ENCODE data around the gene DYNC1LI1. TPM values are rescaled to one million over a fixed set of nuclear protein-coding genes. Genes with fewer than 3 reads are reported as not detected.
A peak's percentile ranks its signal among the peaks of the same experiment; 100 is the strongest.

The DYNC1LI1 gene
- total and polyA plus RNA-seq, 9 of the 15 experiments (the other 6 are each of a cell fraction or from before 2014, with no cell fraction given), result 21.0 to 85.4 (median 61.3) TPM

DNA sequence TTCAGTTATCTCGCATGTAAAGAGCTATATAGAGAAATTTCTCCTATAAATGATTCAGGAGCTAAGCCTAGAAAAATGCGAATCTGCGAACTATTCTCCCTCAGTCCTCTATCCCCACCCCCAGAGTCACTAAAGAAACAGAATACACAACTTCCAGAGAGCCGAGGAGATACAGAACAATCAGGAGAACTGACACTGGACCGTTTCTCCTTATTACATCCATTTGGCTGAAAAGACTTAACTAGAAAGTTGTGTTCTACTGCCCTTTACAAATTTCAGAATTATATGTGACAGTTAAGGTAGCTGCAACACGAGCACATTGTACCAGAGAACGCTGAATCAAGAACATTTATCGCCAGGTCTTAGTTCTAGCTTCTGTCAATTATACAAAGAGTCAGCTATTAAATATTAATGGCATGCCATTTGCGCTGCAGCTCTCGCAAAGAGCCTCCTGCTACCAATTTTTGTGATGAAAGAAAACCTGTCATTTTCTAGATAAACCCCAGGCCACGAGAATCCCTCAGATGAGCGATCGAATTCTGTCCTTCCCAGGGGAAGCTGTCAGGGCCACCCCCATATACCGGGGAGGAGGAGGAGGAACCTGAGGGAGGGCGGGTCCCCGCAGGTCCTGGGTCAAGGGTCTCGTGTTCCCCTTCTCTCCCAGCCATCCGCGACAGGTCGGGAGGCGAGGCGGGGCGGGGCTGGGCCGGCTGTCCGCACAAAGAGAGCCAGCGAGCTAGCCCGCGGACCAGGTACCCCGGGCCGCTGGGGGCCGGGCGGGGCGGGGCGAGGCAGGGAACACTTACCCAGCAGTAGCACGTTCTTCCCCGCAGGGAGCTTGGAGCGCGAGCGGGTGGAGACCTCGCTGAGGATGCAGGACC, 878 bp downstream of the DYNC1LI1 start (continued):
- TF ChIP-seq, protein P1, sequence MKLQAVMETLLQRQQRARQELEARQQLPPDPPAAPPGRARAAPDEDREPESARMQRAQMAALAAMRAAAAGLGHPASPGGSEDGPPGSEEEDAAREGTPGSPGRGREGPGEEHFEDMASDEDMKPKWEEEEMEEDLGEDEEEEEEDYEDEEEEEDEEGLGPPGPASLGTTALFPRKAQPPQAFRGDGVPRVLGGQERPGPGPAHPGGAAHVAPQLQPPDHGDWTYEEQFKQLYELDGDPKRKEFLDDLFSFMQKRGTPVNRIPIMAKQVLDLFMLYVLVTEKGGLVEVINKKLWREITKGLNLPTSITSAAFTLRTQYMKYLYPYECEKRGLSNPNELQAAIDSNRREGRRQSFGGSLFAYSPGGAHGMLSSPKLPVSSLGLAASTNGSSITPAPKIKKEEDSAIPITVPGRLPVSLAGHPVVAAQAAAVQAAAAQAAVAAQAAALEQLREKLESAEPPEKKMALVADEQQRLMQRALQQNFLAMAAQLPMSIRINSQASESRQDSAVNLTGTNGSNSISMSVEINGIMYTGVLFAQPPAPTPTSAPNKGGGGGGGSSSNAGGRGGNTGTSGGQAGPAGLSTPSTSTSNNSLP (IDR thresholded peaks at IDR 0.05; ENCODE audit: borderline replicate concordance, low read depth, low read length), result no peak
- TF ChIP-seq FOXK1 (CRISPR knock-in tag; IDR thresholded peaks at IDR 0.05; ENCODE audit: borderline replicate concordance) (no peak), ERF (CRISPR knock-in tag; IDR thresholded peaks at IDR 0.05) (no peak), BHLHE40 (IDR thresholded peaks at IDR 0.05; ENCODE audit: low read length) (0 out of 2 replicates have a peak, but pooled peaks have one; percentile 9), ZNF140 (CRISPR knock-in tag; IDR thresholded peaks at IDR 0.05) (no peak), SIN3A (IDR thresholded peaks at IDR 0.05; ENCODE audit: borderline replicate concordance in 2 of 2, control insufficient read depth in 1 of 2, low read depth in 2 of 2, low read length in 2 of 2) (0 out of 4 replicates have a peak, but pooled peaks of 1 of the 2 experiments have one; percentile 69), SREBF1 (IDR thresholded peaks at IDR 0.05; ENCODE audit: borderline replicate concordance, low read depth, low read length) (no peak), RFX1 (IDR thresholded peaks at IDR 0.05) (no peak), SRSF7 (optimal IDR thresholded peaks at IDR 0.05; ENCODE audit: low read depth, low read length) (no peak), ZNF766 (CRISPR knock-in tag; conservative IDR thresholded peaks at IDR 0.05) (no peak), POLR2B (IDR thresholded peaks at IDR 0.05; ENCODE audit: low read depth, partially characterized antibody) (no peak), SAP30 (IDR thresholded peaks at IDR 0.05; ENCODE audit: borderline replicate concordance, insufficient read depth, low read depth, low read length, poor library complexity, severe bottlenecking) (peak; percentile 46), CHD2 (IDR thresholded peaks at IDR 0.05; ENCODE audit: low read depth, low read length) (no peak)
- TF ChIP-seq, protein P2, sequence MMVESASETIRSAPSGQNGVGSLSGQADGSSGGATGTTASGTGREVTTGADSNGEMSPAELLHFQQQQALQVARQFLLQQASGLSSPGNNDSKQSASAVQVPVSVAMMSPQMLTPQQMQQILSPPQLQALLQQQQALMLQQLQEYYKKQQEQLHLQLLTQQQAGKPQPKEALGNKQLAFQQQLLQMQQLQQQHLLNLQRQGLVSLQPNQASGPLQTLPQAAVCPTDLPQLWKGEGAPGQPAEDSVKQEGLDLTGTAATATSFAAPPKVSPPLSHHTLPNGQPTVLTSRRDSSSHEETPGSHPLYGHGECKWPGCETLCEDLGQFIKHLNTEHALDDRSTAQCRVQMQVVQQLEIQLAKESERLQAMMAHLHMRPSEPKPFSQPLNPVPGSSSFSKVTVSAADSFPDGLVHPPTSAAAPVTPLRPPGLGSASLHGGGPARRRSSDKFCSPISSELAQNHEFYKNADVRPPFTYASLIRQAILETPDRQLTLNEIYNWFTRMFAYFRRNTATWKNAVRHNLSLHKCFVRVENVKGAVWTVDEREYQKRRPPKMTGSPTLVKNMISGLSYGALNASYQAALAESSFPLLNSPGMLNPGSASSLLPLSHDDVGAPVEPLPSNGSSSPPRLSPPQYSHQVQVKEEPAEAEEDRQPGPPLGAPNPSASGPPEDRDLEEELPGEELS (CRISPR knock-in tag; IDR thresholded peaks at IDR 0.05; ENCODE audit: borderline replicate concordance), result peak; percentile 24; the same call in 1 of the 2 replicates
- TF ChIP-seq, protein P3, sequence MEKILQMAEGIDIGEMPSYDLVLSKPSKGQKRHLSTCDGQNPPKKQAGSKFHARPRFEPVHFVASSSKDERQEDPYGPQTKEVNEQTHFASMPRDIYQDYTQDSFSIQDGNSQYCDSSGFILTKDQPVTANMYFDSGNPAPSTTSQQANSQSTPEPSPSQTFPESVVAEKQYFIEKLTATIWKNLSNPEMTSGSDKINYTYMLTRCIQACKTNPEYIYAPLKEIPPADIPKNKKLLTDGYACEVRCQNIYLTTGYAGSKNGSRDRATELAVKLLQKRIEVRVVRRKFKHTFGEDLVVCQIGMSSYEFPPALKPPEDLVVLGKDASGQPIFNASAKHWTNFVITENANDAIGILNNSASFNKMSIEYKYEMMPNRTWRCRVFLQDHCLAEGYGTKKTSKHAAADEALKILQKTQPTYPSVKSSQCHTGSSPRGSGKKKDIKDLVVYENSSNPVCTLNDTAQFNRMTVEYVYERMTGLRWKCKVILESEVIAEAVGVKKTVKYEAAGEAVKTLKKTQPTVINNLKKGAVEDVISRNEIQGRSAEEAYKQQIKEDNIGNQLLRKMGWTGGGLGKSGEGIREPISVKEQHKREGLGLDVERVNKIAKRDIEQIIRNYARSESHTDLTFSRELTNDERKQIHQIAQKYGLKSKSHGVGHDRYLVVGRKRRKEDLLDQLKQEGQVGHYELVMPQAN (IDR thresholded peaks at IDR 0.05; ENCODE audit: borderline replicate concordance), result peak; percentile 51; the same call in 1 of the 2 replicates
- TF ChIP-seq, protein P4, sequence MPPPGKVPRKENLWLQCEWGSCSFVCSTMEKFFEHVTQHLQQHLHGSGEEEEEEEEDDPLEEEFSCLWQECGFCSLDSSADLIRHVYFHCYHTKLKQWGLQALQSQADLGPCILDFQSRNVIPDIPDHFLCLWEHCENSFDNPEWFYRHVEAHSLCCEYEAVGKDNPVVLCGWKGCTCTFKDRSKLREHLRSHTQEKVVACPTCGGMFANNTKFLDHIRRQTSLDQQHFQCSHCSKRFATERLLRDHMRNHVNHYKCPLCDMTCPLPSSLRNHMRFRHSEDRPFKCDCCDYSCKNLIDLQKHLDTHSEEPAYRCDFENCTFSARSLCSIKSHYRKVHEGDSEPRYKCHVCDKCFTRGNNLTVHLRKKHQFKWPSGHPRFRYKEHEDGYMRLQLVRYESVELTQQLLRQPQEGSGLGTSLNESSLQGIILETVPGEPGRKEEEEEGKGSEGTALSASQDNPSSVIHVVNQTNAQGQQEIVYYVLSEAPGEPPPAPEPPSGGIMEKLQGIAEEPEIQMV (tag; conservative IDR thresholded peaks at IDR 0.05; ENCODE audit: low read depth), result no peak
- TF ChIP-seq, protein P5, sequence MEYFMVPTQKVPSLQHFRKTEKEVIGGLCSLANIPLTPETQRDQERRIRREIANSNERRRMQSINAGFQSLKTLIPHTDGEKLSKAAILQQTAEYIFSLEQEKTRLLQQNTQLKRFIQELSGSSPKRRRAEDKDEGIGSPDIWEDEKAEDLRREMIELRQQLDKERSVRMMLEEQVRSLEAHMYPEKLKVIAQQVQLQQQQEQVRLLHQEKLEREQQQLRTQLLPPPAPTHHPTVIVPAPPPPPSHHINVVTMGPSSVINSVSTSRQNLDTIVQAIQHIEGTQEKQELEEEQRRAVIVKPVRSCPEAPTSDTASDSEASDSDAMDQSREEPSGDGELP (CRISPR knock-in tag; IDR thresholded peaks at IDR 0.05; ENCODE audit: borderline replicate concordance), result peak; percentile 37; the same call in 1 of the 2 replicates

Measured in K562 (cell line).